ENCODE data around the gene DNAJB5. TPM values are rescaled to one million over a fixed set of nuclear protein-coding genes. Genes with fewer than 3 reads are reported as not detected.
"Not testable (repeated sequence)": the region's sequence is repeated elsewhere in the genome, so short reads cannot be mapped to it uniquely, and the experiment has no call there.

The DNAJB5 gene
- 10 to 100 TPM in 5 of 7 donors, 1 to 10 TPM in 2; 5.6 to 14.4 (median 12.8) TPM for total RNA-seq
- polyA plus RNA-seq = 1 to 10 TPM; 4.9 to 8.6 (median 6.7) TPM
- long read RNA-seq, donor 1, full-length matches to known transcripts = 10 of 10 reads
- long read RNA-seq, donor 1, partial matches to known transcripts = 0 of 10 reads
- long read RNA-seq, donor 1, other reads (novel, unspliced or antisense) = 0 of 10 reads
- long read RNA-seq, donor 2, transcript DNAJB5-201 (4 exons, 2,391 nt) = major isoform, 6 of 7 reads
- long read RNA-seq, donor 2, partial matches to known transcripts = 0 of 7 reads
- long read RNA-seq, donor 2, other reads (novel, unspliced or antisense) = 0 of 7 reads

DNA sequence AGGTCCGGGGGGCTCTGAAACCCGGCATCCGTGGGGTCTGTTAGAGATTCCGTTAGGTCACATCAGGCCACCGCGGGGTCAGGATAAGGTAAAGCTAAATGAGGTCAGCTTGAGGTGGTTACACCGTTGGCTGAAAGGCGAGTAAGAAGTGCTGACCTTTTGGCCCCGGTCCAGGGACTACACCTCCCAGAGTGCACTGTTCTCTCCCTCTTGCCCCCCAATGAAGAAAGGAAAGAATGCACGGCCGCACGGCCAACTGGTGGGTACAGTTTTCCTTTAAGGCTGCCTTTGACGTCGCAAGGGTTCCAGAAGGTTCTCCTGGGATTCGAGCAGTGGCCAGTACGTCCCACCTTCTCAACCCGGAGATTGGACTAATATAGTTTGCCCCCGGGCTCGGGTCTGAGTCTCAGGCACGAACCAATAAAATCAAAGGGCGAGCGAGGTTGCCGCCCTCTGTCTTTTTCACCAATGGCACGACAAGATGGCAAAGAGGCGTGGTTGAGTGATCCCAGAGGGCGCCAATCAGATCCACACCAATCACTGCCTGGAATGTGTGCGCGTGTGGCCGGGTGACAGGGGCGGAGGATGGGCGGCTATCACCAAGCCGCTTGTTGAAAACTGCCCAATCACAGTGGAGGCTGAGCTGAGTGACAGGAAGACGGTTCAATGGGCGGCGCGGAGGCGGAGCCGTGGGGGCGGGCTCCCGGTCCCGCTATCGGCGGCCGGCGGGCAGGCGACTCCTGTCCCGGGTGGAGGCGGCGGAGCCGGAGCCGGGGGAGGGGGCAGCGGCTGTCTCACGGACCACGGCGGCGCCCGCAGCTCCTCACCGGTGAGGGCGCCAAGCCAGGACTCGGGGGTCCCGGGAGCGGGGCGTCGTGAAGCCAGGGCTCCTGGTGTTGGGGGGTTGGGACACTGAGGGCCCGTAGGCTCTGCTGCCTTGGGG is at the start of gene DNAJB5:
DNAJB5 (plus strand) TSS at position 743 of the 943 bp plus-strand sequence. CDS start 886 bp downstream, outside the sequence.
- Histone ChIP-seq H3K27ac (peak within 1 kb of the TSS; percentile 51 to 90 (median 86)), H3K9me3 (no peaks in the 10 kb centered on the region), H3K36me3 (no peaks in the 10 kb centered on the region), H3K27me3 (replicated peaks in 1 of 7) (peaks cover 0 to 8% (median 0%) of the 10 kb centered on the region in 7 donors), H3K4me3 (peak within 1 kb of the TSS; percentile 68 to 92 (median 78)), H3K4me1 (peaks cover 15 to 92% (median 56%) of the 10 kb centered on the region in 6 donors)
- intact Hi-C loops (cut with DNase I; ENCODE audit: low total_unique reads) = loop anchor here (10.0 kb wide), 2 partner anchors 84 to 106 kb away; partner anchors contain the start of gene PIGO
- WGBS, 5 donors = 0 to 1% (median 1%) methylated on average over 54 to 65 of the region's 65 CpGs
- TF ChIP-seq POLR2AphosphoS5 (IDR thresholded peaks at IDR 0.05) = peak; percentile 79 to 88 (median 79)
- peak in 1 of 3 donors; percentile 42 for TF ChIP-seq POLR2A (IDR thresholded peaks at IDR 0.05)
- TF ChIP-seq CTCF (IDR thresholded peaks at IDR 0.05 in 8 of 11, conservative IDR thresholded peaks at IDR 0.05 in 3 of 11) = peak in 3 of 11 experiments; percentile 14 to 36 (median 31)
- DNase-seq = peak; percentile 97

GRCh38 chr9:34939989-34940388 is 49.6 kb upstream of the DNAJB5 start:
- H3K36me3 ChIP-seq; H3K27ac ChIP-seq; H3K9me3 ChIP-seq; intact Hi-C loops (cut with DNase I; ENCODE audit: low total_unique reads); DNase-seq; H3K4me3 ChIP-seq; H3K4me1 ChIP-seq: not testable (repeated sequence)
- peaks cover 0 to 16% (median 0%) of the 10 kb centered on the region in 7 donors for H3K27me3 ChIP-seq (replicated peaks in 1 of 7)

- intact Hi-C loops (cut with DNase I; ENCODE audit: low total_unique reads) = no loop called here
- Histone ChIP-seq H3K27ac (no peak overlapping the region), H3K27me3 (replicated peaks in 1 of 7) (peaks cover 0 to 20% (median 0%) of the 10 kb centered on the region in 7 donors), H3K9me3 (no peaks in the 10 kb centered on the region), H3K4me3 (no peak overlapping the region), H3K36me3 (no peaks in the 10 kb centered on the region), H3K4me1 (no peaks in the 10 kb centered on the region)
- 60 to 81% (median 69%) methylated on average over 2 of the region's 2 CpGs for WGBS, 5 donors
- TF ChIP-seq CTCF (IDR thresholded peaks at IDR 0.05 in 8 of 11, conservative IDR thresholded peaks at IDR 0.05 in 3 of 11) (no peak), POLR2A (IDR thresholded peaks at IDR 0.05) (no peak), POLR2AphosphoS5 (IDR thresholded peaks at IDR 0.05) (no peak)
- DNase-seq = no peak
Measured at GRCh38 chr9:34948451-34948850, 41.1 kb upstream of the DNAJB5 start.

DNA sequence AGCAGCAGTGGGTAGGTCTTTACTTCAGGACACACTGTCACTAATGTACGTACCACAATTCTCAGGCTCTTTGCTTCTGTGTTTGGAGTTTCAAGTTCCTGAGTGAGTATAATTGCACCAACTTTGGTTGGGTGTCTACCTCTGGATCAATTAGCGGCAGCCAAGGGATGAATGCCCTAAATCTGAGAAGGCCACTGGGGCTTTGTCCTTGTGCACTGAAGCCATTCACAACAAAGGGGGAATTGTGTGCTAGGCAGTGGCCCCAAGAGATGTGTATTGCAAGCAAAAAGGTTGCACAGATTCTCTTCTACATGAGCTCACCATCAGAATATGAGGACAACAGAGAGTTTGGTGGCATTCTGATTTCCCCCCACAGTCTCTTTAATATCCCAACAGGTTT is 35.3 kb upstream of the DNAJB5 start:
- Histone ChIP-seq H3K36me3 (no peaks in the 10 kb centered on the region), H3K4me1 (peaks cover 0 to 15% (median 7%) of the 10 kb centered on the region in 6 donors), H3K9me3 (no peaks in the 10 kb centered on the region), H3K4me3 (no peak overlapping the region), H3K27me3 (replicated peaks in 1 of 7) (peaks cover 0 to 64% (median 28%) of the 10 kb centered on the region in 7 donors), H3K27ac (no peak overlapping the region)
- 91 to 100% (median 92%) methylated on average over 2 of the region's 2 CpGs for WGBS, 5 donors
- no peak for DNase-seq
- TF ChIP-seq CTCF (IDR thresholded peaks at IDR 0.05 in 8 of 11, conservative IDR thresholded peaks at IDR 0.05 in 3 of 11) (no peak), POLR2AphosphoS5 (IDR thresholded peaks at IDR 0.05) (no peak), POLR2A (IDR thresholded peaks at IDR 0.05) (no peak)
- intact Hi-C loops (cut with DNase I; ENCODE audit: low total_unique reads) = no loop called here

- H3K36me3 ChIP-seq; H3K9me3 ChIP-seq; intact Hi-C loops (cut with DNase I; ENCODE audit: low total_unique reads); H3K4me3 ChIP-seq; DNase-seq; H3K27ac ChIP-seq: not testable (repeated sequence)
- WGBS, 5 donors = 89 to 96% (median 91%) methylated on average over 7 of the region's 7 CpGs
- Histone ChIP-seq H3K4me1 (peaks cover 0 to 15% (median 7%) of the 10 kb centered on the region in 6 donors), H3K27me3 (replicated peaks in 1 of 7) (peaks cover 0 to 75% (median 40%) of the 10 kb centered on the region in 7 donors)
Measured at GRCh38 chr9:34956066-34956465, 33.5 kb upstream of the DNAJB5 start.

Data from spleen (tissue), 13 donors.